WTC11 (cell line): Measurements from ENCODE around the gene CSTPP1. TPM values are rescaled to one million over a fixed set of nuclear protein-coding genes. Genes with fewer than 3 reads are reported as not detected.

Source experiments
- ATAC-seq: fragments of 200-7000 bp; cut with Tn5 transposase; 2 replicates; pipeline ENCODE4 v1.10.0; 2021; ENCODE audit warnings: mild to moderate bottlenecking, moderate library complexity
- CTCF ChIA-PET: fragments of 300-600 bp; sonication (Branson Sonifier 250); formaldehyde crosslinking; loops from one replicate; lab custom pipeline; 2021; ENCODE audit warnings: antibody characterized with exemption; lab: Charles Lee
- POLR2A ChIA-PET: fragments of 350-600 bp; sonication (Branson Sonifier 250); formaldehyde crosslinking; loops from one replicate; lab custom pipeline; 2021; ENCODE audit warnings: antibody characterized with exemption; lab: Charles Lee
- DNase-seq: peaks from one replicate; pipeline ENCODE4 v3.0.0; 2021; ENCODE audit warnings: low spot score
- H3K27ac Mint-ChIP-seq: 2 replicates; pipeline ENCODE4 v1.8.0; 2021; ENCODE audit warnings: mixed read lengths
- H3K27me3 Mint-ChIP-seq: 2 replicates; pipeline ENCODE4 v1.8.0; 2021; ENCODE audit warnings: low read depth, mild to moderate bottlenecking, moderate library complexity, mixed read lengths
- H3K36me3 Mint-ChIP-seq: 2 replicates; pipeline ENCODE4 v1.8.0; 2021; ENCODE audit warnings: mixed read lengths
- H3K4me1 Mint-ChIP-seq: 2 replicates; pipeline ENCODE4 v1.8.0; 2022; ENCODE audit warnings: mixed read lengths
- H3K4me3 Mint-ChIP-seq: 2 replicates; pipeline ENCODE4 v1.8.0; 2021; ENCODE audit warnings: mild to moderate bottlenecking, moderate library complexity, mixed read lengths
- H3K9me3 Mint-ChIP-seq: 2 replicates; pipeline ENCODE4 v1.8.0; 2021; ENCODE audit warnings: mixed read lengths
- ATF1 ChIP-seq: sonication (generic); formaldehyde crosslinking; IDR thresholded peaks from 2 replicates; pipeline ENCODE4 v1.8.1; 2023; ENCODE audit warnings: mild to moderate bottlenecking, moderate library complexity, missing genetic modification reagents
- FOXP1 ChIP-seq: sonication (generic); formaldehyde crosslinking; IDR thresholded peaks from 2 replicates; pipeline ENCODE4 v1.8.0; 2022; ENCODE audit warnings: missing genetic modification reagents, mild to moderate bottlenecking, moderate library complexity, borderline replicate concordance
- GRHL2 ChIP-seq: fragments of 250-450 bp; sonication (Bioruptor Pico); IDR thresholded peaks from 2 replicates; pipeline ENCODE4 v1.8.0; 2022; ENCODE audit warnings: mild to moderate bottlenecking, moderate library complexity; ENCODE audit not compliant: insufficient replicate concordance, severe bottlenecking
- HMGA2 ChIP-seq: fragments of 250-450 bp; sonication (Bioruptor Pico); IDR thresholded peaks from 2 replicates; pipeline ENCODE4 v1.4.0; 2021; ENCODE audit warnings: mild to moderate bottlenecking, moderate library complexity
- JAZF1 ChIP-seq: fragments of 250-450 bp; sonication (Bioruptor Pico); IDR thresholded peaks from 2 replicates; pipeline ENCODE4 v1.9.0; 2021; ENCODE audit warnings: moderate library complexity, mild to moderate bottlenecking, inconsistent platforms
- KAT7 ChIP-seq: sonication (generic); formaldehyde crosslinking; IDR thresholded peaks from 2 replicates; pipeline ENCODE4 v1.8.1; 2023; ENCODE audit warnings: missing genetic modification reagents, mild to moderate bottlenecking, borderline replicate concordance
- MXD4 ChIP-seq: fragments of 250-450 bp; sonication (Bioruptor Pico); IDR thresholded peaks from 2 replicates; pipeline ENCODE4 v1.8.0; 2021; ENCODE audit warnings: mild to moderate bottlenecking, moderate library complexity, borderline replicate concordance
- NFATC4 ChIP-seq: fragments of 250-450 bp; sonication (Bioruptor Pico); IDR thresholded peaks from 2 replicates; pipeline ENCODE4 v1.9.0; 2021; ENCODE audit warnings: mild to moderate bottlenecking
- NFE2L1 ChIP-seq: sonication (generic); formaldehyde crosslinking; IDR thresholded peaks from 2 replicates; pipeline ENCODE4 v1.8.1; 2023; ENCODE audit warnings: missing genetic modification reagents
- NFYB ChIP-seq: sonication (generic); formaldehyde crosslinking; conservative IDR thresholded peaks from 2 replicates; pipeline ENCODE4 v1.8.0; 2022; ENCODE audit warnings: low read depth, missing genetic modification reagents
- SMAD3 ChIP-seq: sonication (generic); formaldehyde crosslinking; IDR thresholded peaks from 2 replicates; pipeline ENCODE4 v1.8.0; 2022; ENCODE audit warnings: missing genetic modification reagents, mild to moderate bottlenecking, borderline replicate concordance
- SOX15 ChIP-seq: fragments of 250-450 bp; sonication (Bioruptor Pico); IDR thresholded peaks from 2 replicates; pipeline ENCODE4 v1.9.0; 2021; ENCODE audit warnings: mild to moderate bottlenecking
- ZNF263 ChIP-seq: sonication (generic); formaldehyde crosslinking; IDR thresholded peaks from 2 replicates; pipeline ENCODE4 v1.8.1; 2022; ENCODE audit warnings: low read depth, mild to moderate bottlenecking, moderate library complexity, missing genetic modification reagents
- total RNA-seq: library from RNA; stranded (reverse); gene quantifications from 3 replicates; pipeline ENCODE4 v1.2.3, GENCODE V29; 2021
- TF ChIP-seq, protein P1 (sequence below): sonication (generic); formaldehyde crosslinking; IDR thresholded peaks from 2 replicates; pipeline ENCODE4 v1.8.1; 2022; ENCODE audit warnings: low read depth, mild to moderate bottlenecking, moderate library complexity, missing genetic modification reagents, borderline replicate concordance
- TF ChIP-seq, protein P2 (sequence below): sonication (generic); formaldehyde crosslinking; IDR thresholded peaks from 2 replicates; pipeline ENCODE4 v1.8.1; 2023; ENCODE audit warnings: mild to moderate bottlenecking, moderate library complexity, missing genetic modification reagents
- TF ChIP-seq, protein P3 (sequence below): fragments of 250-450 bp; sonication (Bioruptor Pico); IDR thresholded peaks from 2 replicates; pipeline ENCODE4 v1.9.0; 2021; ENCODE audit warnings: moderate library complexity, mild to moderate bottlenecking, inconsistent platforms, borderline replicate concordance
- TF ChIP-seq, protein P4 (sequence below): sonication (generic); formaldehyde crosslinking; IDR thresholded peaks from 2 replicates; pipeline ENCODE4 v1.8.1; 2023; ENCODE audit warnings: mild to moderate bottlenecking, missing genetic modification reagents
- TF ChIP-seq, protein P5 (sequence below): sonication (generic); formaldehyde crosslinking; IDR thresholded peaks from 2 replicates; pipeline ENCODE4 v1.8.1; 2022; ENCODE audit warnings: missing genetic modification reagents, borderline replicate concordance
- TF ChIP-seq, protein P6 (sequence below): sonication (generic); formaldehyde crosslinking; conservative IDR thresholded peaks from 2 replicates; pipeline ENCODE4 v1.8.1; 2023; ENCODE audit warnings: mild to moderate bottlenecking, low read depth, missing genetic modification reagents, moderate library complexity
- TF ChIP-seq, protein P7 (sequence below): sonication (generic); formaldehyde crosslinking; IDR thresholded peaks from 2 replicates; pipeline ENCODE4 v1.8.1; 2022; ENCODE audit warnings: low read depth, missing genetic modification reagents, borderline replicate concordance
- TF ChIP-seq, protein P8 (sequence below): sonication (generic); formaldehyde crosslinking; IDR thresholded peaks from 2 replicates; pipeline ENCODE4 v1.8.0; 2022; ENCODE audit warnings: mild to moderate bottlenecking, missing genetic modification reagents

The CSTPP1 gene
- total RNA-seq, 1 experiment from 2014 or later, result 23.6 TPM

DNA sequence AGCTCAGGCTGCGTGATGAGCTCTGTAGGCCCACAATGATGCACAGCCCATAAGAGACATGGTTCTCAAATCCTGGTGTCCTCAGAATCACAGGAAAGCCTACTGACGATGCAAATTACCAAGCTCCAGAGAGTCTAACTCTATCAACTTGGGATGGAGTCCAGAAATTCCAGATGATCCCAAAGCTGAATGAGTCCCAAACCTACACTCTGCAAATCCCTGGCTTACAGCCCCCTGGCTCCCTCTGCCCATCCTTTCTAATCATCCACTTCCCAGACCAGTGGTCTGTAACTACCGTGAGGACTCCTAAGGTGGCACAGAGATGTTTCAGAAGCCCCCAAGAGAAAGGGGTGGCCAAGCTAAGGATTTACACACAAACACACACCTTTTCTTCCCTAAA, 226.6 kb downstream of the CSTPP1 start (continued):
- TF ChIP-seq, protein P1, sequence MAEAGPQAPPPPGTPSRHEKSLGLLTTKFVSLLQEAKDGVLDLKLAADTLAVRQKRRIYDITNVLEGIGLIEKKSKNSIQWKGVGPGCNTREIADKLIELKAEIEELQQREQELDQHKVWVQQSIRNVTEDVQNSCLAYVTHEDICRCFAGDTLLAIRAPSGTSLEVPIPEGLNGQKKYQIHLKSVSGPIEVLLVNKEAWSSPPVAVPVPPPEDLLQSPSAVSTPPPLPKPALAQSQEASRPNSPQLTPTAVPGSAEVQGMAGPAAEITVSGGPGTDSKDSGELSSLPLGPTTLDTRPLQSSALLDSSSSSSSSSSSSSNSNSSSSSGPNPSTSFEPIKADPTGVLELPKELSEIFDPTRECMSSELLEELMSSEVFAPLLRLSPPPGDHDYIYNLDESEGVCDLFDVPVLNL, result no peak

DNA sequence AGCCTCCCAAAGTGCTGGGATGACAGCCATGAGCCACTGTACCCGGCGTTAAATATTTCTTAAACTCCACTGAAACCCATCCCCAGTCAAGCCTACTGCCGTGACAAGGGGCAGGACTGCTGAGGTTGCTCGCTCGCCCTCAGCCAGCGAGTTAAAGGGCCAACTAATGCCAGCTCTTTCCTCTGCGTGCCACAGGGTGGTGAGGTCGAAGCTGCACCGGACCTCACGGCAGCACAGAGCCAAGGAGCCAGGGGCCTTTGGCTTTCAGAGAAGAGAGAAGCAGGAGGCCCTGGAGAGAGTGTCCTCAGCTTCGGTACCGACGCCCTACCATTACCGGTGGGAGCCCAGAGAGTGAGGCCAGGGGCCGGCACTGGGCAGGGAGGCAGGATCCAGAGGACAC, 227.3 kb downstream of the CSTPP1 start:
- ATAC-seq, result no peak
- Mint-ChIP-seq H3K4me1 (0 out of 2 replicates have a peak, but pooled peaks cover 3% of the 10 kb centered on the region), H3K27me3 (no peaks in the 10 kb centered on the region), H3K9me3 (no peaks in the 10 kb centered on the region), H3K36me3 (peaks cover 42% of the 10 kb centered on the region)
- TF ChIP-seq, protein P2, sequence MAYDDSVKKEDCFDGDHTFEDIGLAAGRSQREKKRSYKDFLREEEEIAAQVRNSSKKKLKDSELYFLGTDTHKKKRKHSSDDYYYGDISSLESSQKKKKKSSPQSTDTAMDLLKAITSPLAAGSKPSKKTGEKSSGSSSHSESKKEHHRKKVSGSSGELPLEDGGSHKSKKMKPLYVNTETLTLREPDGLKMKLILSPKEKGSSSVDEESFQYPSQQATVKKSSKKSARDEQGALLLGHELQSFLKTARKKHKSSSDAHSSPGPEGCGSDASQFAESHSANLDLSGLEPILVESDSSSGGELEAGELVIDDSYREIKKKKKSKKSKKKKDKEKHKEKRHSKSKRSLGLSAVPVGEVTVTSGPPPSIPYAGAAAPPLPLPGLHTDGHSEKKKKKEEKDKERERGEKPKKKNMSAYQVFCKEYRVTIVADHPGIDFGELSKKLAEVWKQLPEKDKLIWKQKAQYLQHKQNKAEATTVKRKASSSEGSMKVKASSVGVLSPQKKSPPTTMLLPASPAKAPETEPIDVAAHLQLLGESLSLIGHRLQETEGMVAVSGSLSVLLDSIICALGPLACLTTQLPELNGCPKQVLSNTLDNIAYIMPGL (CRISPR knock-in tag), result no peak
- no peak for TF ChIP-seq KAT7
- no peak for TF ChIP-seq ZNF263
- no peak for TF ChIP-seq GRHL2 (CRISPR knock-in tag)
- TF ChIP-seq, protein P3, sequence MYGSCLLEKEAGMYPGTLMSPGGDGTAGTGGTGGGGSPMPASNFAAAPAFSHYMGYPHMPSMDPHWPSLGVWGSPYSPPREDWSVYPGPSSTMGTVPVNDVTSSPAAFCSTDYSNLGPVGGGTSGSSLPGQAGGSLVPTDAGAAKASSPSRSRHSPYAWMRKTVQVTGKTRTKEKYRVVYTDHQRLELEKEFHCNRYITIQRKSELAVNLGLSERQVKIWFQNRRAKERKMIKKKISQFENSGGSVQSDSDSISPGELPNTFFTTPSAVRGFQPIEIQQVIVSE, result no peak
- no peak for TF ChIP-seq HMGA2 (CRISPR knock-in tag)
- TF ChIP-seq ATF1 (CRISPR knock-in tag), result no peak
- TF ChIP-seq, protein P4, sequence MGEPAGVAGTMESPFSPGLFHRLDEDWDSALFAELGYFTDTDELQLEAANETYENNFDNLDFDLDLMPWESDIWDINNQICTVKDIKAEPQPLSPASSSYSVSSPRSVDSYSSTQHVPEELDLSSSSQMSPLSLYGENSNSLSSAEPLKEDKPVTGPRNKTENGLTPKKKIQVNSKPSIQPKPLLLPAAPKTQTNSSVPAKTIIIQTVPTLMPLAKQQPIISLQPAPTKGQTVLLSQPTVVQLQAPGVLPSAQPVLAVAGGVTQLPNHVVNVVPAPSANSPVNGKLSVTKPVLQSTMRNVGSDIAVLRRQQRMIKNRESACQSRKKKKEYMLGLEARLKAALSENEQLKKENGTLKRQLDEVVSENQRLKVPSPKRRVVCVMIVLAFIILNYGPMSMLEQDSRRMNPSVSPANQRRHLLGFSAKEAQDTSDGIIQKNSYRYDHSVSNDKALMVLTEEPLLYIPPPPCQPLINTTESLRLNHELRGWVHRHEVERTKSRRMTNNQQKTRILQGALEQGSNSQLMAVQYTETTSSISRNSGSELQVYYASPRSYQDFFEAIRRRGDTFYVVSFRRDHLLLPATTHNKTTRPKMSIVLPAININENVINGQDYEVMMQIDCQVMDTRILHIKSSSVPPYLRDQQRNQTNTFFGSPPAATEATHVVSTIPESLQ (CRISPR knock-in tag), result no peak
- TF ChIP-seq MXD4, result no peak
- TF ChIP-seq, protein P5, sequence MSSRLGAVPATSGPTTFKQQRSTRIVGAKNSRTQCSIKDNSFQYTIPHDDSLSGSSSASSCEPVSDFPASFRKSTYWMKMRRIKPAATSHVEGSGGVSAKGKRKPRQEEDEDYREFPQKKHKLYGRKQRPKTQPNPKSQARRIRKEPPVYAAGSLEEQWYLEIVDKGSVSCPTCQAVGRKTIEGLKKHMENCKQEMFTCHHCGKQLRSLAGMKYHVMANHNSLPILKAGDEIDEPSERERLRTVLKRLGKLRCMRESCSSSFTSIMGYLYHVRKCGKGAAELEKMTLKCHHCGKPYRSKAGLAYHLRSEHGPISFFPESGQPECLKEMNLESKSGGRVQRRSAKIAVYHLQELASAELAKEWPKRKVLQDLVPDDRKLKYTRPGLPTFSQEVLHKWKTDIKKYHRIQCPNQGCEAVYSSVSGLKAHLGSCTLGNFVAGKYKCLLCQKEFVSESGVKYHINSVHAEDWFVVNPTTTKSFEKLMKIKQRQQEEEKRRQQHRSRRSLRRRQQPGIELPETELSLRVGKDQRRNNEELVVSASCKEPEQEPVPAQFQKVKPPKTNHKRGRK, result no peak
- TF ChIP-seq, all 79 proteins: peak for 0
- ChIA-PET CTCF (interaction anchor here (3.9 kb wide), 1 partner anchor 11 kb away, joined by 36 read pairs; no protein-coding TSS in a partner anchor), POLR2A (no interaction called here)
- no peak overlapping the region for H3K27ac Mint-ChIP-seq
- no peak overlapping the region for H3K4me3 Mint-ChIP-seq
- DNase-seq, result no peak

DNA sequence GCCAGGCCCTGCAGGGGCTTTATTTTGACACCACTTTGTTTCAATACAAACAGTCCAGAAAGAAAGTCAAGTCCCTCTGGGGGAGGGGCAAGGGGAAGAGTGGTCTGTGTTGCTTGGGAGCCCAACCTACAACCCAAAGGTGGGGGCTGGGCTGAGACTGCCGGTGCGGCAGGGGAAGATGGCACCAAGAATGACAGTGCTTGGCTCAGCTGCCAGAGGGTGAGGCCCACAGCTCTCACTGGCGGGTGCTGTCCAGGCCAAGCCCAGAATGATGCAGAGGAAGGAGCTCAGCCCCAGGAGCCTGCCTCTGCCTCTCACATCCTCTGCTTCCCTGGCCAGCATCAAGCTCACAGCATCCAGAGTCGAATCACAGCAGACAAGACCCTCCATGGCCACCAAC, 227.8 kb downstream of the CSTPP1 start:
- H3K9me3 Mint-ChIP-seq, result no peaks in the 10 kb centered on the region
- no peak for DNase-seq
- ChIA-PET CTCF (interaction anchor here (3.9 kb wide), 1 partner anchor 12 kb away, joined by 36 read pairs; no protein-coding TSS in a partner anchor), POLR2A (no interaction called here)
- peaks cover 42% of the 10 kb centered on the region for H3K36me3 Mint-ChIP-seq
- 0 out of 2 replicates have a peak, but pooled peaks cover 3% of the 10 kb centered on the region for H3K4me1 Mint-ChIP-seq
- no peak overlapping the region for H3K27ac Mint-ChIP-seq
- no peak overlapping the region for H3K4me3 Mint-ChIP-seq
- ATAC-seq, result no peak
- H3K27me3 Mint-ChIP-seq, result no peaks in the 10 kb centered on the region
- TF ChIP-seq SMAD3 (CRISPR knock-in tag) (no peak), NFYB (no peak), KAT7 (no peak), NFE2L1 (CRISPR knock-in tag) (no peak), SOX15 (CRISPR knock-in tag) (no peak), GRHL2 (CRISPR knock-in tag) (no peak), NFATC4 (CRISPR knock-in tag) (no peak), JAZF1 (CRISPR knock-in tag) (no peak), FOXP1 (CRISPR knock-in tag) (no peak)
- TF ChIP-seq, protein P6, sequence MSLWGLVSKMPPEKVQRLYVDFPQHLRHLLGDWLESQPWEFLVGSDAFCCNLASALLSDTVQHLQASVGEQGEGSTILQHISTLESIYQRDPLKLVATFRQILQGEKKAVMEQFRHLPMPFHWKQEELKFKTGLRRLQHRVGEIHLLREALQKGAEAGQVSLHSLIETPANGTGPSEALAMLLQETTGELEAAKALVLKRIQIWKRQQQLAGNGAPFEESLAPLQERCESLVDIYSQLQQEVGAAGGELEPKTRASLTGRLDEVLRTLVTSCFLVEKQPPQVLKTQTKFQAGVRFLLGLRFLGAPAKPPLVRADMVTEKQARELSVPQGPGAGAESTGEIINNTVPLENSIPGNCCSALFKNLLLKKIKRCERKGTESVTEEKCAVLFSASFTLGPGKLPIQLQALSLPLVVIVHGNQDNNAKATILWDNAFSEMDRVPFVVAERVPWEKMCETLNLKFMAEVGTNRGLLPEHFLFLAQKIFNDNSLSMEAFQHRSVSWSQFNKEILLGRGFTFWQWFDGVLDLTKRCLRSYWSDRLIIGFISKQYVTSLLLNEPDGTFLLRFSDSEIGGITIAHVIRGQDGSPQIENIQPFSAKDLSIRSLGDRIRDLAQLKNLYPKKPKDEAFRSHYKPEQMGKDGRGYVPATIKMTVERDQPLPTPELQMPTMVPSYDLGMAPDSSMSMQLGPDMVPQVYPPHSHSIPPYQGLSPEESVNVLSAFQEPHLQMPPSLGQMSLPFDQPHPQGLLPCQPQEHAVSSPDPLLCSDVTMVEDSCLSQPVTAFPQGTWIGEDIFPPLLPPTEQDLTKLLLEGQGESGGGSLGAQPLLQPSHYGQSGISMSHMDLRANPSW (CRISPR knock-in tag), result no peak
- TF ChIP-seq, protein P7, sequence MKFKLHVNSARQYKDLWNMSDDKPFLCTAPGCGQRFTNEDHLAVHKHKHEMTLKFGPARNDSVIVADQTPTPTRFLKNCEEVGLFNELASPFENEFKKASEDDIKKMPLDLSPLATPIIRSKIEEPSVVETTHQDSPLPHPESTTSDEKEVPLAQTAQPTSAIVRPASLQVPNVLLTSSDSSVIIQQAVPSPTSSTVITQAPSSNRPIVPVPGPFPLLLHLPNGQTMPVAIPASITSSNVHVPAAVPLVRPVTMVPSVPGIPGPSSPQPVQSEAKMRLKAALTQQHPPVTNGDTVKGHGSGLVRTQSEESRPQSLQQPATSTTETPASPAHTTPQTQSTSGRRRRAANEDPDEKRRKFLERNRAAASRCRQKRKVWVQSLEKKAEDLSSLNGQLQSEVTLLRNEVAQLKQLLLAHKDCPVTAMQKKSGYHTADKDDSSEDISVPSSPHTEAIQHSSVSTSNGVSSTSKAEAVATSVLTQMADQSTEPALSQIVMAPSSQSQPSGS (CRISPR knock-in tag), result no peak
- TF ChIP-seq, protein P8, sequence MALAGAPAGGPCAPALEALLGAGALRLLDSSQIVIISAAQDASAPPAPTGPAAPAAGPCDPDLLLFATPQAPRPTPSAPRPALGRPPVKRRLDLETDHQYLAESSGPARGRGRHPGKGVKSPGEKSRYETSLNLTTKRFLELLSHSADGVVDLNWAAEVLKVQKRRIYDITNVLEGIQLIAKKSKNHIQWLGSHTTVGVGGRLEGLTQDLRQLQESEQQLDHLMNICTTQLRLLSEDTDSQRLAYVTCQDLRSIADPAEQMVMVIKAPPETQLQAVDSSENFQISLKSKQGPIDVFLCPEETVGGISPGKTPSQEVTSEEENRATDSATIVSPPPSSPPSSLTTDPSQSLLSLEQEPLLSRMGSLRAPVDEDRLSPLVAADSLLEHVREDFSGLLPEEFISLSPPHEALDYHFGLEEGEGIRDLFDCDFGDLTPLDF (CRISPR knock-in tag), result no peak
